GM12892 (cell line): Measurements from ENCODE around the gene CHML.

Experiments
- DNase-seq: peaks from one replicate; pipeline ENCODE4 v3.0.0; 2011; ENCODE audit not compliant: insufficient read length
- FAIRE-seq: peaks from 2 replicates; lab custom pipeline; 2011; peaks lifted over from hg19 to GRCh38; lab: Jason Lieb, UNC
- POLR2A ChIP-seq: IDR thresholded peaks from 2 replicates; pipeline ENCODE4 v1.6.1; 2011; ENCODE audit warnings: low read depth, low read length, control low read depth
- POLR2AphosphoS5 ChIP-seq: IDR thresholded peaks from 2 replicates; pipeline ENCODE4 v1.6.1; 2011; ENCODE audit warnings: low read depth, low read length, control low read depth
- TAF1 ChIP-seq: IDR thresholded peaks from 2 replicates; pipeline ENCODE4 v1.6.1; 2011; ENCODE audit warnings: low read depth, mild to moderate bottlenecking, control low read depth, low read length, borderline replicate concordance

CHML gene

DNA sequence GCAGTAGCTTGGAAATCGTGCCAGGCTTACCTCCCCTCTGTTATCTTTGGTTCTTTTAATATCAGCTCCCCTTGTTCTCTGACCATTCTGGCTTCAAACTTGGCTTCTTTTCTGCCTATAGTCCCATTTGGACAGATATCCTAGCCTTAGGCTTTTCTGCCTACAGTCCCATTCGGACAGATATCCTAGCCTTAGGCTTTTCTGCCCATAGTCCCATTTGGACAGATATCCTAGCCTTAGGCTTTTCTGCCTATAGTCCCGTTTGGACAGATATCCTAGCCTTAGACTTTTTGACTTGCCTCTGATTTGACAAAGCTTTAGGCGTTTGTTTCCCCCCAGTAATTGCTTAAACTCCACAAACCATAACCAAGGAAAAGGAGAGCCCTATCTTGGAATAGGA, 25.6 kb downstream of the CHML start:
- no peak for TF ChIP-seq POLR2AphosphoS5
- TF ChIP-seq POLR2A, result no peak
- TF ChIP-seq TAF1, result no peak
- DNase-seq (no peak), FAIRE-seq (no peak)

DNA sequence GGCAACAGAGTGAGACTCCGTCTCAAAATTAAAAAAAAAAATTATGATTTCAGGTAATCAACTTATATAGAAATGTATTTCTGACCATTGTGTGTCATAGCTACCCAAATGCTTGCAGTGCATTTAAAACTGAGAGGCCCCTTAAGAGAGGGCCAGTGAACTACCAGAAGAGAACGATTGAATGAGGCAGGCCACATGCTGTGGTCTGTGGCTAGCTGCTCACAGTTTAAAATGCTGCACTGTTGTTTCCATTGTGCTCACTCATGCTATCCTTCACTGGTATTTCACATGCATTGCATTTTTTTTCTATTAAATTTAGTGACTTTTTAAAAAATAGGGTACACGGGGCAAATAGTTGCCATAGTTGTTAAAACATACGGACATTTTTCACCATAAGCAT, 26.0 kb downstream of the CHML start:
- DNase-seq (no peak), FAIRE-seq (no peak)
- TF ChIP-seq TAF1 (no peak), POLR2AphosphoS5 (no peak), POLR2A (no peak)

DNA sequence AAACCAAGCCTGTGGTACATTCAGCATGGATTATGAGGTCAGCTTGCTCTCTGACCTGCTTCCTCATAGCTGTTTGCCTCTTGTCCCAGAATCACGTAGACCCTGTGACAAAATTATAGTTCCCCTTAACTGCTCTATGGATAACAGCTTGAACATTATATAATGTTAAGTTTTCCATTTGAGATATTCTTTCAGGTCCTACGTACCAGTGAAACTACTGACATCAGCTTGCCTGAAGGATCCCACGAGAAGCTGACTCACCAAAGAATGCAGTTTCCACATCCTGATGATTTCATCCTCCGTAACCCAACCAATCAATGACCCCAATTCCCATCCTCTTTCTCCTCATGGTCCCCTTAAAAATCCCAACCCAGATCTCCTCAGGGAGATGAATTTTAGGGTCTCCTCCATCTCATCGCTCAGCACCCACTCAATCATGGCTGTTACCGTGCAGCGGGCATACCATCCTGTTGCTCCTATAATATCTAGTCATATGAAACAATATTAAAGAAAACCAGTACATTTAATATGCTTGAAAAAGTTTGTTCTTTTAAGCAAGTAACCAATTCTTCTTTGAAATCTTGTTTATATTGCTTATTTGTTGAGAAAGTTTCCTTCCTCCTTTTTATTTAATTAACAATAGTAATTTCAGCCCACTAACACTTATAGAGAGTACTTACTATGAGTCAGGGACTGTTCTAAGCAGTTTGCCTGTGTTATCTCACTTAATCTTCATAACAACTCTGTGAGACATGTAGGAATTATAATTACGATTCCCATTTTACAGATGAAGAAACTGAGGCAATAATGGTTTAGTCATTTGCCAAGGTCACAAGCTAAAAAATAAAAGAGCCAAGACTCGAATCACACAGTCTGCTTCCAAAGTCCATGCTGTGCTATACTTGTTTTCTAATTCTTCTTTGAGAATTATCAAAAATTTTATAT, 27.4 kb downstream of the CHML start:
- DNase-seq (no peak), FAIRE-seq (no peak)
- TF ChIP-seq POLR2AphosphoS5 (no peak), POLR2A (no peak), TAF1 (no peak)

DNA sequence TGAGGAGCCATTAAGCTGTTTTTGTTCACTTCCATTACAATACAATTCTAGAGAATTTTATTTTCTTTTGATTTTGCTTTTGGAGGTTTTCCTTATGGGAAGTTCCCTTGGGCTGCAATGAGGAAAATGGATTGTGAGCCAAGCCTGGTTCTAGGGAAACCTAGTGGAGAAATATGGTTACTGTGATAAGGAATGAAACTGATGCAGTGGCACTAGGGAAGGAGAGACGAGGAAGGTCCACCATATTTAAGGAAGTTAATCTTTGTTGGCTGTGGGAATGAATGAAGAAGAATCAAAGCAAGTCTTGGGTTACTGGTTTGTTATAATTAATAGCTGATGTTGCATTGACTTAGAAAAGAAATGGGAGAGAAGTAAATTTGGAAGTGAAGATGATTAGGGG, 28.4 kb downstream of the CHML start:
- DNase-seq (no peak), FAIRE-seq (no peak)
- TF ChIP-seq POLR2A, result no peak
- no peak for TF ChIP-seq POLR2AphosphoS5
- TF ChIP-seq TAF1, result no peak

DNA sequence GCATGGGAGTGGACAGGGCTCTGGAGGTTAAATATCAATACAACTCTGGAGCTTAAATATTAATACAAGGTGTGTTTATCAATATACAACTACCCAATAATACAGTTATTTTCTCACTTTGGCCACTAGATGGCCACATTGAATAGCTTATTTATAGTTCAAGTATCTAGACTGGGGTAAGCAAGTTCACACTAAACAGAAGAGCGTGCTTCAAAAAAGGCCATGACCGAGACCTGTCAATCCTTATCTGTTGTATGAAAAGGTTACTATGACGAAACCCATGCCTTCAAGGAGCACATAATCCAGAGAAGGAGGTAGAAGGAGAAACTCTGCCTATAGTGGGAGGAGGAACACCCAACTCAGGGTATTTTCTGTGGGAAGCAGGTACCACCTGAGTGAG, 29.1 kb downstream of the CHML start:
- DNase-seq, result no peak
- peak; percentile 92 for FAIRE-seq
- TF ChIP-seq POLR2A, result no peak
- TF ChIP-seq TAF1, result no peak
- no peak for TF ChIP-seq POLR2AphosphoS5

DNA sequence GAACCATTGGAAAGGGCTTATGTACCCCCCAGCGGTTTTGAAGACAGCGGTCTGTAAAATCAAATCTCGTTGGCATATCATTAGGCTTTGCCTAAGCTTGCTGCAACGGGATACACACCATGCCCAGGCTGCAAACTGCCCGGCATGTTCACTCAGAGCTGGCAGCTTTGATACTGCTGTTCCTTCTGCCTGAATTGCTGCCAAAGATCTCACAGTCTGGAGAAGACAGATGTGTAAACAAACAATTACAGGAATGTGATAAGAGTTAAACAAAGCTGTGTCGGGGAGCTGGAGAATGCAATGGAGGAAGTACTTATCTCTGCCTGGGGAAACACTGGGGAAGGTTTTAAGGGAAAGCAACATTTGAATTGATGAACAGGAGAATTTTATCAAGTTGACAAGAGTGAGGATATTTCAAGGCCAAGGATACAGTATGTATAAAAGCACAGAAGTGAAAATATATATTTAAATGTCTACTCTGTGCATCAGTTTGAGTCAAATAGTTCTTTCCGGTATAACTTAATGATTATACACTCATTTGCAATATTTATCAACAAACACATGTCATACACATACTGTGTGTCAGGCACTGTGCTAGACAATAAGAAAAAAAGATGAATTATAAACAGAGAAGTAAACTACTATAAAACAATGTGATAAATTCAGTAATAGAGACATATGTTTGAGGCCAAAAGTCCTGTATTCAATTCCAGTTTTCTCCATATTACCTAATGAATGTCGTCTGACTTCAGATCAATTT, 29.9 kb downstream of the CHML start:
- TF ChIP-seq TAF1 (no peak), POLR2AphosphoS5 (no peak), POLR2A (no peak)
- FAIRE-seq (no peak), DNase-seq (no peak)

DNA sequence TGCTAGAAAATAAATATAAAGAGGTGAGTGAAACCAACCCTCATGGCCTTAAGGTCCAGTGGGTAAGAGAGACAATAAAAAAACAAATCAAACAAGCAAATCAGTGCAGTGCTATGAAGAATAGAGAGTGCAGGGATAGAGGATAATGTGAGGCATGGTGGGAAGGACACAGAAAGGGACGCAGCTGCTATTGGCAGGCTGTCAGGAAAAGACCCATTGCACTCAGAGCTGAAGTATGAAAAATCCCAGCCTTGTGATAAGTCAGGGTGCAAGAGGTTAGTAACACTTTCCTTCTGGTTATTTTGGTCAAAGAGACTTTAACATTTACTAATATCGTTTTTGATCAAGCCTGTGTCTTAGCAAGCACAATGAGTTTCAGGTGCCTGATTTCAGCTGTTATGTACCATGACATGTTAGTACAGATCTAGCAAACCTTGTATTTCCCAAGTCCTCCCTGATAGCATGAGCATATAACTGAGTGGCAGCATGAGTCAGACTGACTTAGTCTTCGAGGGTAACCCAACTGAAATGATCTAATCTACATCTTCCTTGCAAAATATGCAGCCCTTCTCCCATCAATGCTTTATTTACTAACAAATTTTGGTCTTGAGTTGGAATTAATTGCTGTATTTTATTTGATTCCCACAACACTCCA, 31.7 kb downstream of the CHML start:
- no peak for TF ChIP-seq TAF1
- no peak for TF ChIP-seq POLR2AphosphoS5
- TF ChIP-seq POLR2A, result no peak
- no peak for DNase-seq

DNA sequence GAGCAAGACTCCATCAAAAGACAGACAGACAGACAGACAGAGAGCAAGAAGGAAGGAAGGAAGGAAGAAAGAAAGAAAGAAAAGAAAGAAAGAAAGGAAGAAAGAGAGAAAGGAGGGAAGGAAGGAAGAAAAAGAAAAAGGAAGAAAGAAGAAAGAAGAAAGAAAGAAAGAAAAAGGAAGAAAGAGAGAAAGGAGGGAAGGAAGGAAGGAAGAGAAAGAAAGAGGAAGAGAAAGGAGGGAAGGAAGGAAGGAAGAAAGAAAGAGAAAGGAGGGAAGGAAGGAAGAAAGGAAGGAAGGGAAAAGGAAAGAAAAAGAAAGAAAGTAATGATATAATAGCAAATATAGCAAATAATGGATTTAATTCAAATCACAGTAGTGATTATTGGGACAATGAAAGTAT, 32.7 kb downstream of the CHML start:
- DNase-seq (no peak), FAIRE-seq (no peak)
- TF ChIP-seq TAF1 (no peak), POLR2A (no peak), POLR2AphosphoS5 (no peak)

More for the DNA sequence above, 31.7 kb downstream of the CHML start:
- no peak for FAIRE-seq

DNA sequence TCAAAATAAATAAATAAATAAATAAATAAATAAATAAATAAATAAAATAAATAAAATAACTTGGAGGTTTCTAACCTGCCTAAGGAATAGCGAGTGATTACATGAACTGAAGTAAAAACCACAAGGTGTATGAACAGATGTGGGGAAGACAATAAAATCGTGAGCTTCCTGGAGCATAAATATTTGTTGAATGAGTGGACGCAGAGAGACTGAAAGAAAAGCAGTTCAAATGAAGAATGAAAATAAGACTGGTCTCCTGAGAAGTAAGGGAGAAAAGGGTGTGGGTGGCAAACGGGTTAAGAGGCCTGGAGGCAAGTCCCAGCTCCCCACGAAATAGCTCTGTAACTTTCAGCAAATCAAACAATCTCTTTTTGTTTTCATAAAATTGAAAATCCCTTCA, 33.6 kb downstream of the CHML start:
- FAIRE-seq, result no peak
- DNase-seq, result no peak

DNA sequence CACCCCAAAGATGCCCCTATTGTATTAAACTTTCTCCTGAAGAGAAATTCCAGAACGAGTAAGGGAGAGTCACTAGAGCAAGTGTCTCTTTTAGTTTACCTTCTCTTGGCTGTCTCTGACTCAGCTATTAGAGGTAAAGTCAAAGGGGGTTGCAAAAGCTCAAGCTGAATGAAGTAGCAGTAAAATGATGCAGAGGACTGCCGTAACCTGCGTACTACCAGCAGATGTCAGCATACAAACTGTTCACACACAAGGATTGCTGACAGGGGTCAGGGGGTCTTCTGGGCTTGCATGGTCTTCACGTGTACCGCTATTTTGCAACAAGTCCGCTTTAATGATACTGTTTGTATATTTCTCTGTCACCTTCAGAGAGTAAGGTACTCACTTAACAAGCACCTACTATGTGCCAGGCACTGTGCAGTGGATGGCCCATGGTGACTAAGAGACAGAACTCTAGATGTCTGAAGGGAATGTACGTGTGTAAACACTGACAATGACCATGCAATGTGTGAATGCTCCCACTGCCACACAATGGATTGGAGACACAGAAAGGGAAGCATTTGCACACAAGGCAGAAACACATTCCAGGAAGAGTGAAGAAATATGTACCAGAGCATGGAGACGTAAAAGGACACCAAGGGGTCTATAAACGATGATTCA, 34.9 kb downstream of the CHML start:
- no peak for DNase-seq
- no peak for FAIRE-seq

More for the DNA sequence above, 33.6 kb downstream of the CHML start:
- TF ChIP-seq POLR2A (no peak), TAF1 (no peak), POLR2AphosphoS5 (no peak)

More for the DNA sequence above, 34.9 kb downstream of the CHML start:
- no peak for TF ChIP-seq POLR2AphosphoS5
- no peak for TF ChIP-seq POLR2A
- no peak for TF ChIP-seq TAF1
